OCI-LY3 (cell line): Measurements from ENCODE around the gene HDAC8.
"Not testable (repeated sequence)": the region's sequence is repeated elsewhere in the genome, so short reads cannot be mapped to it uniquely, and the experiment has no call there.

Source experiments
- H2AFZ ChIP-seq: fragments of 200-600, 300-600 bp; shearing (Covaris generic); 2 replicates; pipeline ENCODE4 v1.6.0; 2014; ENCODE audit warnings: antibody characterized with exemption, low read depth, low read length
- H3K27ac ChIP-seq: fragments of 200-600, 300-600 bp; sonication (generic); 2 replicates; pipeline ENCODE4 v1.5.1; 2014; ENCODE audit warnings: mild to moderate bottlenecking, low read length, moderate library complexity, mixed read lengths
- H3K27me3 ChIP-seq: fragments of 200-600, 300-600 bp; sonication (generic); 2 replicates; pipeline ENCODE4 v1.6.1; 2014; ENCODE audit warnings: low read depth, low read length, mixed read lengths
- H3K36me3 ChIP-seq: fragments of 200-600, 300-600 bp; sonication (generic); replicated peaks from 2 replicates; pipeline ENCODE3; 2014; ENCODE audit warnings: low read depth, low read length, mixed read lengths
- H3K4me1 ChIP-seq: fragments of 300-600, 200-600 bp; sonication (generic); 2 replicates; pipeline ENCODE4 v1.6.1; 2014; ENCODE audit warnings: low read length, mixed read lengths
- H3K4me2 ChIP-seq: fragments of 200-600, 300-600 bp; sonication (generic); 2 replicates; pipeline ENCODE4 v1.6.1; 2014; ENCODE audit warnings: low read length, mixed read lengths
- H3K4me3 ChIP-seq: fragments of 300-600, 200-600 bp; sonication (generic); 2 replicates; pipeline ENCODE4 v1.5.1; 2014; ENCODE audit warnings: antibody characterized with exemption, mild to moderate bottlenecking, low read length, moderate library complexity
- H3K79me2 ChIP-seq: fragments of 300-600, 200-600 bp; shearing (Covaris generic); 2 replicates; pipeline ENCODE4 v1.6.1; 2014; ENCODE audit warnings: mild to moderate bottlenecking, low read length, mixed read lengths
- H3K9ac ChIP-seq: fragments of 300-600, 200-600 bp; shearing (Covaris generic); 2 replicates; pipeline ENCODE4 v1.6.0; 2014; ENCODE audit warnings: mild to moderate bottlenecking, low read length, moderate library complexity
- H3K9me3 ChIP-seq: fragments of 200-600, 300-600 bp; shearing (Covaris generic); 2 replicates; pipeline ENCODE4 v1.6.1; 2014; ENCODE audit warnings: low read length, mixed read lengths; ENCODE audit not compliant: insufficient read depth
- H4K20me1 ChIP-seq: fragments of 200-600, 300-600 bp; sonication (generic); 2 replicates; pipeline ENCODE4 v1.6.1; 2016; ENCODE audit warnings: low read length, mixed read lengths; ENCODE audit not compliant: insufficient read depth
- CTCF ChIP-seq: fragments of 200-600, 300-600 bp; sonication (generic); IDR thresholded peaks from 2 replicates; pipeline ENCODE4 v1.5.1; 2014; ENCODE audit warnings: antibody characterized with exemption, low read length, low read depth
- EZH2phosphoT487 ChIP-seq: fragments of 200-600 bp; shearing (Covaris generic); IDR thresholded peaks from 2 replicates; pipeline ENCODE4 v1.6.1; 2018; ENCODE audit warnings: antibody characterized with exemption, mixed run types, low read depth

HDAC8 gene

GRCh38 chrX:72461766-72462165 is 110.9 kb downstream of the HDAC8 start:
- no peak overlapping the region for H2AFZ ChIP-seq

GRCh38 chrX:72461288-72461687 is 111.4 kb downstream of the HDAC8 start:
- Histone ChIP-seq H2AFZ (no peak overlapping the region), H3K27me3 (no peaks in the 10 kb centered on the region), H3K9me3 (no peaks in the 10 kb centered on the region), H3K4me3 (no peak overlapping the region), H3K9ac (no peak overlapping the region), H3K27ac (no peak overlapping the region), H3K4me2 (no peak overlapping the region), H3K79me2 (no peaks in the 10 kb centered on the region), H4K20me1 (no peaks in the 10 kb centered on the region), H3K36me3 (peaks cover 9% of the 10 kb centered on the region), H3K4me1 (no peaks in the 10 kb centered on the region)
- no peak for TF ChIP-seq CTCF
- no peak for TF ChIP-seq EZH2phosphoT487

More at GRCh38 chrX:72461766-72462165, 110.9 kb downstream of the HDAC8 start:
- TF ChIP-seq CTCF (no peak), EZH2phosphoT487 (no peak)
- no peaks in the 10 kb centered on the region for H3K9me3 ChIP-seq
- H3K27ac ChIP-seq: no peak overlapping the region
- peaks cover 9% of the 10 kb centered on the region for H3K36me3 ChIP-seq
- no peak overlapping the region for H3K4me2 ChIP-seq
- H3K9ac ChIP-seq: no peak overlapping the region
- H4K20me1 ChIP-seq: no peaks in the 10 kb centered on the region
- no peaks in the 10 kb centered on the region for H3K4me1 ChIP-seq
- no peaks in the 10 kb centered on the region for H3K79me2 ChIP-seq
- H3K4me3 ChIP-seq: no peak overlapping the region
- H3K27me3 ChIP-seq: no peaks in the 10 kb centered on the region

GRCh38 chrX:72460715-72461114 is 111.9 kb downstream of the HDAC8 start:
- Histone ChIP-seq H3K9ac (no peak overlapping the region), H3K27ac (no peak overlapping the region), H3K9me3 (no peaks in the 10 kb centered on the region)

GRCh38 chrX:72449034-72449433 is 123.6 kb downstream of the HDAC8 start:
- not testable (repeated sequence) for H3K79me2 ChIP-seq, H2AFZ ChIP-seq, H3K4me2 ChIP-seq, H3K4me1 ChIP-seq, H3K9me3 ChIP-seq, H3K4me3 ChIP-seq, H3K27me3 ChIP-seq, H3K27ac ChIP-seq, H3K36me3 ChIP-seq, H3K9ac ChIP-seq, H4K20me1 ChIP-seq

More at GRCh38 chrX:72460715-72461114, 111.9 kb downstream of the HDAC8 start:
- TF ChIP-seq EZH2phosphoT487: no peak
- Histone ChIP-seq H3K79me2 (no peaks in the 10 kb centered on the region), H3K36me3 (peaks cover 9% of the 10 kb centered on the region), H3K4me2 (no peak overlapping the region), H3K4me3 (no peak overlapping the region), H2AFZ (no peak overlapping the region), H4K20me1 (no peaks in the 10 kb centered on the region), H3K4me1 (no peaks in the 10 kb centered on the region), H3K27me3 (no peaks in the 10 kb centered on the region)

- not testable (repeated sequence) for H3K9me3 ChIP-seq, H3K79me2 ChIP-seq, H2AFZ ChIP-seq, H4K20me1 ChIP-seq, H3K4me2 ChIP-seq, H3K4me1 ChIP-seq, H3K27ac ChIP-seq, H3K9ac ChIP-seq, H3K27me3 ChIP-seq, H3K4me3 ChIP-seq, H3K36me3 ChIP-seq
These were observed 131.9 kb downstream of the HDAC8 start for GRCh38 chrX:72440764-72441163.
